ENCODE data around the gene LRRFIP1.
"Not testable (repeated sequence)": the region's sequence is repeated elsewhere in the genome, so short reads cannot be mapped to it uniquely, and the experiment has no call there.

The LRRFIP1 gene

DNA sequence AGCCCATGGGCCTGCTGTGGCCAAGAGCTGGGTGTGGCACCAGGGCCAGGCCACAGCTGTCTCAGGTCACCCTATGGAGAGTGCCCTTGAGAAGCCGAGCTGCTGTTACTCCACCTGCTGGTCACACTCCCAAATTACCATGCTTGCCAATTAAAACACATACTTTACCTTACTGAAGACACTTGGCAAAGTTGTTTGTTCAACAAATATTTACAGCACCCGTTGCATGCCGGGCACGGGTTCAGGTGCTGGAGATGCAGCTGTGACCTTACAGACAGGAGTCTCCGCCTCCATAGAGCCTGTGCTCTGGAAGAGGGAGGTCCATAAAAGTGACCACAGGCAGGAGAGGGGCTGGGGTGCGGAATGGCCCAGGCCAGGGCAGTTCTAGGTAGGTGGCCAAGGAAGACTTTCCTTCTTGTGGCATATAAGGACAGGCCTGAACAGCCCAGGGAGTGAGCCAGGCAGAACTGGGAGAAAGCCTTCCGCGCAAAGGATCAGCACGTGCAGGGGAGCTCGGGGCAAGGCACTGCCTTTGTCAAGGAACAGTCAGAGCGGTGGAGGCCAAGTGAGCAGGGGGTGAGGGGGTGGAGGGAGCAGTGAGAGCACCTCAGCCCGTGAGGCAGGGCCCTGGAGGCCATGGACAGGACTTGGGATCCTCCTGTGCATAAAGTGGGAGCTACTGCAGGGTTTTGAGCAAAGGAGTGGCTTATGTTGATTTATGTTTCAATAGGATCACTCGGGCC, 147.6 kb downstream of the LRRFIP1 start:
- peak; percentile 13 to 33 for DNase-seq (ENCODE audit: low read depth in 2 of 2)

GRCh38 chr2:237779521-237779920, 152.1 kb downstream of the LRRFIP1 start:
- no peak for DNase-seq (ENCODE audit: low read depth in 2 of 2)

- no peak for DNase-seq (ENCODE audit: low read depth in 2 of 2)
These were observed 154.8 kb downstream of the LRRFIP1 start for GRCh38 chr2:237782181-237782580.

- DNase-seq (ENCODE audit: low read depth in 2 of 2), result not testable (repeated sequence)
These were observed 156.3 kb downstream of the LRRFIP1 start for GRCh38 chr2:237783678-237784077.

DNA sequence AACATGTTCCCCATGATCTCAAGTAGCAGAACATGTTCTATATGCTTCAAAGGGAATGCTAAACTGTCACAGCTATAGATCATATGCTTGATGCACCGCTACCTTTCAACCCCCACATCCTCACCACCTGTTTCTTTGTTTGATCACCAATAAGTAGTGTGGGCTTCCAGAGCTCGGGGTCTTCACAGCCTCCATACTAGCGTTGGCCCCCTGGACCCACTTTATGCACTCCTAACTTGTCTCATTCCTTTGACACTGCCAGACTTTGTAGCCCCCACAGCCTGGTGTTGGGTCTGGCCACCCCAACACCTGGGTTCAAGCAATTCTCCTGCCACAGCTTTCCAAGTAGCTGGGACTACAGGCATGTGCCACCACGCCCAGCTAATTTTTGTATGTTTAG, 159.5 kb downstream of the LRRFIP1 start:
- no peak for DNase-seq (ENCODE audit: low read depth in 2 of 2)

- DNase-seq (ENCODE audit: low read depth in 2 of 2), result no peak
These were observed 163.0 kb downstream of the LRRFIP1 start for GRCh38 chr2:237790353-237790752.

GRCh38 chr2:237791977-237792727, 164.8 kb downstream of the LRRFIP1 start:
- no peak for DNase-seq (ENCODE audit: low read depth in 2 of 2)

DNA sequence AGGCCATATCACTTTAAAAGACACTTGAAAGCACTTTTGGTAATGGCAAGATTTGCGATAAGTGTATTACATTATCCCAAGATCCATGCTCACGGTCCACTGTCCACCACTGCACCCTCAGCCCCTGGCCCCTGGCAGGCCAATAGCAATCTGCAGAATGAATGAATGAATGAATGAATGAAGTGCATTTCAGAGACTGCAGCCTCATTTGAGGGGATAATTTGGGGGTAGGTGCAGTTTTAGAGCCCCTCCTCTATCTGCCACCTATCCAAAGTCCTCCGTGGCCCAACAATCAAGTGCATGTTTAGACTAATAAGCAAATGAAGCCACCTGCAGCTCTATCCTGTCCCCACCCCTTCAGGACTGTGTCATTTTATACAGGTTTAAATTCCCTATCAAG, 169.9 kb downstream of the LRRFIP1 start:
- DNase-seq (ENCODE audit: low read depth in 2 of 2), result no peak

GRCh38 chr2:237798236-237799059, 171.1 kb downstream of the LRRFIP1 start, which contains the start of gene RBM44:
Gene RBM44 (plus strand): TSS chr2:237798779. CDS start chr2:237813610, 14,831 bp downstream.
- no peak for DNase-seq (ENCODE audit: low read depth in 2 of 2)

GRCh38 chr2:237799060-237799428, 171.7 kb downstream of the LRRFIP1 start:
- DNase-seq (ENCODE audit: low read depth in 2 of 2), result no peak

GRCh38 chr2:237801466-237801865, 174.1 kb downstream of the LRRFIP1 start:
- DNase-seq (ENCODE audit: low read depth in 2 of 2), result no peak

DNA sequence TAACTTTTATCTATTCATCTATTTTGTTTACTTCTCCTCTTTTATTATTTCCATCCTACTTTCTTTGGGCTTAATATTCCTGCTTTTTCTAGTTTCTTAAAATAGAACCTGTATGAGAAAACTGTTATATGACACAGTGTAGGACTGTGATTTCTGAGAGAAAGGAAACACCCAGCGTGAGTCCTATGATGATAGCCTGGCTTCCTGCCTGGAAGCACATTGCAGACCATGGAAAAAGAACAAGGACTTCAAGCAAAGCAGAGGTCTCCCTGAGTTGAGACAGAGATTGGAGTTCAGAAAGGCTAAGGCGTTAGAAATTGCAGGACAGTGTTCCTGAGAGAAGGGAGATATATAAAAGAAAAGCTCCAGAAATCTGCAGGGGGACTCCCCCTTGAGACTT, 178.9 kb downstream of the LRRFIP1 start:
- no peak for DNase-seq (ENCODE audit: low read depth in 2 of 2)

DNA sequence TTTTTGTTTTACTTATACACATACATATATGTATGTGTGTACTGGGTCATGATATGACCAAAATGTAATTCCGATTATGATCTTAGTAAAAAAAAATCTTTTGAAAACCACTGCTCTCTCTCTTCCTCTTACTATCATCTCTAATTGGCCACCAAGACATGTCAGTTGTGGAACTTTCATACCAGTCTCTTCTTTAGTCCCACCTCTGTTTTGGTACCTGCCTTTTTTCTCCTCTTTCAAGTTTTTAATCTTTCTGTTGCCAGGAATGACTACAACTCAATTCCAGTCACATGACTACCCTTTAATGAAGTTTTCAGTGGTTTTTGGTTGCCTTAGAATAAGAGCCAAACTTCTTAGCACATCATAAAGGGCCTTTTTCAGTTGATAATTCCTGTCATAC, 188.2 kb downstream of the LRRFIP1 start:
- no peak for DNase-seq (ENCODE audit: low read depth in 2 of 2)

GRCh38 chr2:237816531-237816930, 189.1 kb downstream of the LRRFIP1 start:
- no peak for DNase-seq (ENCODE audit: low read depth in 2 of 2)

- DNase-seq (ENCODE audit: low read depth in 2 of 2), result no peak
These were observed 190.7 kb downstream of the LRRFIP1 start for GRCh38 chr2:237818066-237818473.

DNA sequence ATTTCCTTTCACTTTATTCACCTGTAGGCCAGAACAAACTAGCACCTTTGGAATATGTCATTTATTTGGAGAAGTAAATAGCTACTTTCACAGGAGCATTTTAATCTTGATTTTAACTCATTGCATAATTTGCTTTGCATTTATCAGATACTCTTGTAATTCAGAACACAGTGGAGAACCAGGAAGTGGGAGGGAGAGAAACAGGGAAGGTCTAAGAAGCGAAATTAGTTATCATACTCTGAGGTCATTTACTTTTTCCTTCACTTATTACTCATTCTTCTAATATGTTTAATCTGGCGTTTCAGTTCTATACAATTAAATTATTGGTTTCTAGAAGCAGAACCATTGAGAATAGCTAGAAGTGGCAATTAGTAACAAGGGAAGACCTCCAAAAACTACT, 191.8 kb downstream of the LRRFIP1 start:
- no peak for DNase-seq (ENCODE audit: low read depth in 2 of 2)

GRCh38 chr2:237820421-237820820, 193.0 kb downstream of the LRRFIP1 start:
- DNase-seq (ENCODE audit: low read depth in 2 of 2), result no peak

GRCh38 chr2:237823544-237823943, 196.2 kb downstream of the LRRFIP1 start:
- no peak for DNase-seq (ENCODE audit: low read depth in 2 of 2)

DNA sequence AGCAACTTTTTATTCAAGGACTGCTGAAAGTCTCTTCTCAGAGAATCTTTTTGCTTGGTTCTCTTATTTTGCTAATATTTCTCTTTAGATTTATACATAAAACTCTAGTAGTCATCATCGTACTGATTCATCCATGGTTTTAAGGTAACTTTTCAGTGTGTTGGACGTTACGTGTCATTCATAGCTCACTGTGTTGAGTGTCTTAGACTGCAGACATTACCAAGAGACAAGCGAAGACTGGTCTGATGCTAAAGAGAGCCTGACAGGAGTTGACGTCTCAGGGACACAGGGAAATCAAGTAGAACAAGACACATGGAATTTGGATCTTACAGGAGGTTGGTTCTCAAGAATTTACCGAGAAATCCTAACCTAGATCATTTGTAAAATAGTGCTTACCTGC, 196.7 kb downstream of the LRRFIP1 start:
- no peak for DNase-seq (ENCODE audit: low read depth in 2 of 2)

DNA sequence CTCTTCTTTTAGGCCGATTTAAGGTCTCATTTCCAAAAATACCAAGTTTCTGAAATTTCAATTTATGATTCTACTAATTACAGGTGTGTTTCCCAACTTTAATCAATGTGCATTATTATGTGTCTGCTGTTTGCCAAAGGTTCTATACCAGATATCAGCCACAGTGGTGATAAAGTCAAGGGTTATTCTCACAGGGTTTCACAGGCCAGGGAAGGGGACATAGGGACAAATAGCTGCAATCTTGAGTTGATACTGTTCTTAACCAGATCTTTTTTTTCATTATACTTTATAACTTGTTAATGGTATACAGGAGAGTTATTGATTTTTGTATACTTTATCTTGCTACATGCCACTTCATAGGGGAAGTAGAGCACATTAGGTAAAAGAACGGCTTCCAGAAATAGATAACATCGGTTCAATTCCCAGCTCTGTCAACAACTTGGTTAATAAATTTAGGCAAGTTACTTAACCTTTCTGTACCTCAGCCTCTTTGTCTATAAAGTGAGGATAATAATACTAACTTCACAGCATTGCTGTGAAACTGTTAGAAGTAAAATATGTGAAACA, 200.1 kb downstream of the LRRFIP1 start:
- DNase-seq (ENCODE audit: low read depth in 2 of 2), result no peak
